HepG2 (cell line): ENCODE measurements around the gene SLC19A1. TPM values are rescaled to one million over a fixed set of nuclear protein-coding genes. Genes with fewer than 3 reads are reported as not detected.

ENCODE experiments used
- ATF2 ChIP-seq: sonication (generic); formaldehyde crosslinking; IDR thresholded peaks from 2 replicates; pipeline ENCODE4 v1.4.0; 2020; ENCODE audit warnings: missing genetic modification reagents
- DNMT1 ChIP-seq: sonication (generic); formaldehyde crosslinking; IDR thresholded peaks from 2 replicates; pipeline ENCODE4 v1.5.1; 2020; ENCODE audit warnings: mild to moderate bottlenecking, missing genetic modification reagents
- HBP1 ChIP-seq: IDR thresholded peaks from 2 replicates; pipeline ENCODE4 v1.6.1; 2016; ENCODE audit warnings: low read depth, control low read depth
- KMT2B ChIP-seq: IDR thresholded peaks from 2 replicates; pipeline ENCODE4 v1.6.1; 2016; ENCODE audit warnings: missing genetic modification reagents, missing compliant biosample characterization
- NCOR1 ChIP-seq: fragments of 200-600 bp; sonication (generic); IDR thresholded peaks from 2 replicates; pipeline ENCODE4 v1.7.0; 2017; ENCODE audit warnings: antibody characterized with exemption, low read length, borderline replicate concordance
- NFKB2 ChIP-seq: sonication (generic); formaldehyde crosslinking; IDR thresholded peaks from 2 replicates; pipeline ENCODE4 v1.4.0; 2020; ENCODE audit warnings: missing genetic modification reagents, borderline replicate concordance
- NKX3-1 ChIP-seq: sonication (generic); formaldehyde crosslinking; IDR thresholded peaks from 2 replicates; pipeline ENCODE4 v1.5.0; 2020; ENCODE audit warnings: missing genetic modification reagents
- REXO4 ChIP-seq: sonication (generic); formaldehyde crosslinking; IDR thresholded peaks from 2 replicates; pipeline ENCODE4 v1.8.0; 2022; ENCODE audit warnings: missing genetic modification reagents, mild to moderate bottlenecking, borderline replicate concordance
- SUZ12 ChIP-seq: fragments of 150-350 bp; IDR thresholded peaks from 2 replicates; pipeline ENCODE4 v1.6.1; 2014; ENCODE audit warnings: low read depth, low read length
- U2AF2 ChIP-seq: fragments of 200-400 bp; formaldehyde crosslinking; IDR thresholded peaks from 2 replicates; pipeline ENCODE4 v1.6.1; 2017; ENCODE audit warnings: low read depth, mild to moderate bottlenecking, low read length
- YY1 ChIP-seq: IDR thresholded peaks from 2 replicates; pipeline ENCODE4 v1.6.1; 2011; ENCODE audit warnings: low read length, low read depth, moderate library complexity, mild to moderate bottlenecking; ENCODE audit not compliant: insufficient read depth, insufficient replicate concordance
- ZBTB4 ChIP-seq: sonication (generic); formaldehyde crosslinking; IDR thresholded peaks from 2 replicates; pipeline ENCODE4 v1.4.0; 2020; ENCODE audit warnings: missing genetic modification reagents, mild to moderate bottlenecking, borderline replicate concordance
- ZFAT ChIP-seq: sonication (generic); formaldehyde crosslinking; conservative IDR thresholded peaks from 2 replicates; pipeline ENCODE4 v1.8.1; 2023; ENCODE audit warnings: missing genetic modification reagents, inconsistent platforms
- ZNF143 ChIP-seq: sonication (generic); formaldehyde crosslinking; IDR thresholded peaks from 2 replicates; pipeline ENCODE4 v1.4.0; 2020; ENCODE audit warnings: missing genetic modification reagents
- ZNF691 ChIP-seq: sonication (generic); formaldehyde crosslinking; IDR thresholded peaks from 2 replicates; pipeline ENCODE4 v1.4.0; 2020; ENCODE audit warnings: missing genetic modification reagents, low read depth, mild to moderate bottlenecking, borderline replicate concordance
- ZNF800 ChIP-seq: sonication (generic); formaldehyde crosslinking; IDR thresholded peaks from 2 replicates; pipeline ENCODE4 v1.4.0; 2020; ENCODE audit warnings: missing genetic modification reagents
- ZXDC ChIP-seq: sonication (generic); formaldehyde crosslinking; IDR thresholded peaks from 2 replicates; pipeline ENCODE4 v1.5.0; 2020; ENCODE audit warnings: mild to moderate bottlenecking, missing genetic modification reagents
- polyA plus RNA-seq, 8 experiments: library from polyadenylated mRNA; depleted of rRNA in 3 of 8; stranded (reverse) in 7 of 8; unstranded in 1 of 8; fragments of >200 nt; fragmentation: Illumina TruSeq in 4 of 8; extraction: Trizol in 4 of 8; gene quantifications; 2 replicates each; pipeline versions ENCODE4 v1.2.1 to v1.2.3, GENCODE V29; 2011 to 2016; ENCODE audit warnings: low read depth in 4 of 8, missing spikeins in 1 of 8, mixed read lengths in 1 of 8; ENCODE audit not compliant: insufficient read depth in 1 of 8
- total RNA-seq, 5 experiments: library from RNA; depleted of rRNA; stranded (reverse); fragments of >200 nt; fragmentation: Illumina TruSeq; extraction: Trizol; gene quantifications; 2 replicates each; pipeline ENCODE4 v1.2.3, GENCODE V29; 2016; ENCODE audit warnings: low read depth in 1 of 5

Gene SLC19A1
- total and polyA plus RNA-seq, 2 of the 13 experiments (the other 11 are each of a cell fraction or from before 2014, with no cell fraction given), result 21.8 to 23.0 TPM

GRCh38 chr21:45554477-45555175, 12.4 kb upstream of the SLC19A1 start (continued):
- TF ChIP-seq U2AF2 (no peak), ZXDC (CRISPR knock-in tag) (no peak), ZBTB4 (CRISPR knock-in tag) (no peak), ZNF800 (CRISPR knock-in tag) (peak; percentile 84), ZNF143 (CRISPR knock-in tag) (no peak), ZNF691 (CRISPR knock-in tag) (no peak), SUZ12 (no peak), ATF2 (no peak), NKX3-1 (CRISPR knock-in tag) (no peak), HBP1 (CRISPR knock-in tag) (no peak), KMT2B (0 out of 2 replicates have a peak, but pooled peaks have one; percentile 35), DNMT1 (CRISPR knock-in tag) (no peak), ZFAT (CRISPR knock-in tag) (no peak), YY1 (peak; percentile 18), REXO4 (no peak), NCOR1 (no peak), NFKB2 (CRISPR knock-in tag) (peak; percentile 66; the same call in 1 of the 2 replicates)
